ENCODE results near the gene ZDHHC9. TPM values are rescaled to one million over a fixed set of nuclear protein-coding genes. Genes with fewer than 3 reads are reported as not detected.

ZDHHC9 gene
- total RNA-seq, 1 experiment from 2014 or later = 17.1 TPM

DNA sequence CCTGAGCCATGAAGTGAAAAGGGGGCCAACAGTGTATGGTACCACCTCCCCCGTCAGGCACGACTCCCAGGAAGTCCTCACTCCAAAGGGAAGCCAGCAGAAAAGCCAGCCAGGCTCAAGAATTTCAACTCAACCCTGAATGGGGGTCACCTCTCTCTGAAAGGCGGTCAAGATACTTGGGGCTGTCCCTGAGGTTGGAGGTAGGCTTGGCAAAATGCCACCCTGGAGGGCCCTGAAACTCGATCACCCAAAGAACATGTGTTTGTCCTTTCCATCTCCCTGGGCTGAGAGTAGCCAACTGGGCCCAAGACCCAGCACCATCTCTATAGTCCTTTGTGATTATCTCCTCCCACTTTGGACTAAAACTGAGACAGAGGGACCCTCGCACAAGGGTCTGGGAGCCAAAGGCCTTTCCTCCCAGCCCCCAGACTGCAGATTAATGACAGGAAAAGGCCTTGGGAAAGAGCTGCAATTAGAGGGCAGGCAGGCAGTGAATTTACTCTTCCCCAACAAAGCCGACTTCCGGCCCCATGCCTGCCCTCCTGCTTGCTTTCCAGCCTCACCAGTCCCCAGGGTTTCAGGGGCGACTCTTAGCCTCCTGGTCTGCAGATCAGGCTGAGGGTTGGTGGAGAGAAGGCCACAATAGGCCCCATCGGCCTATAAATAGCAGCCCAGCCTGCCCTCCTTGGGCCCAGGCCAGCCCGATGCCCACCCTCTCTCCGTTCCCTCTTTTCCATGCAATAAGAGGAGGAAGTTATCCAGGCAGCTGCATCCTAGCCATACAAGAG, 58.3 kb downstream of the ZDHHC9 start:
- BruUV-seq (replicated peaks) = no TSS peak
- intact Hi-C loops (cut with micrococcal nuclease; ENCODE audit: unreplicated experiment) = no loop called here
- Histone ChIP-seq H3K27ac (ENCODE audit: low read depth, low read length, poor library complexity, severe bottlenecking) (no peak overlapping the region), H3K4me1 (ENCODE audit: insufficient read depth, low read length, poor library complexity, severe bottlenecking) (no peaks in the 10 kb centered on the region), H3K36me3 (ENCODE audit: insufficient read depth, low read length, poor library complexity, severe bottlenecking) (no peaks in the 10 kb centered on the region), H3K27me3 (replicated peaks; ENCODE audit: insufficient read depth, low read depth, low read length, poor library complexity) (no peaks in the 10 kb centered on the region), H3K9me3 (ENCODE audit: low read depth, low read length, poor library complexity, severe bottlenecking) (no peaks in the 10 kb centered on the region), H3K4me3 (ENCODE audit: low read depth, low read length, poor library complexity, severe bottlenecking) (no peak overlapping the region)
- CTCF ChIA-PET = no interaction called here
- no peak for DNase-seq (ENCODE audit: low spot score)
- POLR2A ChIA-PET (ENCODE audit: low non-redundant PET) = interaction anchor here (0.6 kb wide), 1 partner anchor 191 kb away, joined by 3 read pairs; no protein-coding TSS in a partner anchor
- TF ChIP-seq, protein P1, sequence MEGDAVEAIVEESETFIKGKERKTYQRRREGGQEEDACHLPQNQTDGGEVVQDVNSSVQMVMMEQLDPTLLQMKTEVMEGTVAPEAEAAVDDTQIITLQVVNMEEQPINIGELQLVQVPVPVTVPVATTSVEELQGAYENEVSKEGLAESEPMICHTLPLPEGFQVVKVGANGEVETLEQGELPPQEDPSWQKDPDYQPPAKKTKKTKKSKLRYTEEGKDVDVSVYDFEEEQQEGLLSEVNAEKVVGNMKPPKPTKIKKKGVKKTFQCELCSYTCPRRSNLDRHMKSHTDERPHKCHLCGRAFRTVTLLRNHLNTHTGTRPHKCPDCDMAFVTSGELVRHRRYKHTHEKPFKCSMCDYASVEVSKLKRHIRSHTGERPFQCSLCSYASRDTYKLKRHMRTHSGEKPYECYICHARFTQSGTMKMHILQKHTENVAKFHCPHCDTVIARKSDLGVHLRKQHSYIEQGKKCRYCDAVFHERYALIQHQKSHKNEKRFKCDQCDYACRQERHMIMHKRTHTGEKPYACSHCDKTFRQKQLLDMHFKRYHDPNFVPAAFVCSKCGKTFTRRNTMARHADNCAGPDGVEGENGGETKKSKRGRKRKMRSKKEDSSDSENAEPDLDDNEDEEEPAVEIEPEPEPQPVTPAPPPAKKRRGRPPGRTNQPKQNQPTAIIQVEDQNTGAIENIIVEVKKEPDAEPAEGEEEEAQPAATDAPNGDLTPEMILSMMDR (conservative IDR thresholded peaks at IDR 0.05; ENCODE audit: low read depth, low read length) = no peak
- TF ChIP-seq EZH2 (IDR thresholded peaks at IDR 0.05; ENCODE audit: borderline replicate concordance, low read depth, low read length, poor library complexity, severe bottlenecking) = no peak

DNA sequence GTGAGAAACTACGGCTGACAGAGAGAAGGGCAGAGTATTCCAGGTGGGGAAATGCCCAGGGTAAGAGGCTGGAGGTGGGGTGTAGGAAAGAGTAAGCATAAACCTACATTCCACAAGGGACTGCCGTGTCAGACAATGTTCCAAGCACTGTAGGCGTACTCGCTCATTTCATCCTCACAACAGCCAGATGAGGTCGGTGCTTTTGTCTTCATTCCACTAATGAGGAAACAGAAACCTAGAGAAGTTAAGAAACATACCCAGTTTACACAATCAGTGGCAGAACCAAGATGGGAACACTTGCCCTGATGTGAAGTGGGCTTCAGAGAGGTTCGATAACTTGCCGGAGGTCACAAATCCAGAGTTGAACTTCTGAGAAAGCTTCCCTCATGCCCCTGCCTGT, 59.3 kb downstream of the ZDHHC9 start:
- no TSS peak for BruUV-seq (replicated peaks)
- intact Hi-C loops (cut with micrococcal nuclease; ENCODE audit: unreplicated experiment) = no loop called here
- POLR2A ChIA-PET (ENCODE audit: low non-redundant PET) = interaction anchor here (0.6 kb wide), 1 partner anchor 192 kb away, joined by 3 read pairs; no protein-coding TSS in a partner anchor

DNA sequence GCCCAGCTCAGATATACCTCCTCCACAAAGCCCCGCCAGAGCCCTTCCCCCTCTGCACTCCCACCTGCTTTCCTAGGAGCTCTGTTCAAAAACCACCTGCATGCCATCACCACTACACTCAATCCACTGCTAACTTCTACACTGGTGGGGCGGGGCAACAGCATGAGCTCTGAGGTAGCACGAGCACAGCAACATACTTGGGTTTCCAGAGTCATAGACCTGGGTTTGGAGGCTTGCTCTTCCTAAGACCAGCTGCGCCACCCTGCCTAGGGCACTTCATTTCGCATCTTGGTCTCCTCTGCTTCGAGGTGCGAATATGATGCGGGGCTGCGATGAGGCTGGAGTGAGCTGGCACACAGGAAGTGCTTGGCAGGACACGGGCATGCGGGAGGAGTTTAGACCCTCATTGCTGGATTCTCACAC, 60.4 kb downstream of the ZDHHC9 start:
- DNase-seq (ENCODE audit: low spot score) = no peak
- Histone ChIP-seq H3K9me3 (ENCODE audit: low read depth, low read length, poor library complexity, severe bottlenecking) (no peaks in the 10 kb centered on the region), H3K4me3 (ENCODE audit: low read depth, low read length, poor library complexity, severe bottlenecking) (no peak overlapping the region), H3K27me3 (replicated peaks; ENCODE audit: insufficient read depth, low read depth, low read length, poor library complexity) (no peaks in the 10 kb centered on the region), H3K27ac (ENCODE audit: low read depth, low read length, poor library complexity, severe bottlenecking) (no peak overlapping the region), H3K36me3 (ENCODE audit: insufficient read depth, low read length, poor library complexity, severe bottlenecking) (no peaks in the 10 kb centered on the region), H3K4me1 (ENCODE audit: insufficient read depth, low read length, poor library complexity, severe bottlenecking) (no peaks in the 10 kb centered on the region)
- ChIA-PET CTCF (no interaction called here), POLR2A (ENCODE audit: low non-redundant PET) (no interaction called here)
- no TSS peak for BruUV-seq (replicated peaks)
- TF ChIP-seq EZH2 (IDR thresholded peaks at IDR 0.05; ENCODE audit: borderline replicate concordance, low read depth, low read length, poor library complexity, severe bottlenecking) = no peak
- TF ChIP-seq, protein P1 (conservative IDR thresholded peaks at IDR 0.05; ENCODE audit: low read depth, low read length) = no peak
- intact Hi-C loops (cut with micrococcal nuclease; ENCODE audit: unreplicated experiment) = no loop called here

More for the DNA sequence above, 59.3 kb downstream of the ZDHHC9 start:
- TF ChIP-seq, protein P1 (conservative IDR thresholded peaks at IDR 0.05; ENCODE audit: low read depth, low read length) = no peak
- no peak for TF ChIP-seq EZH2 (IDR thresholded peaks at IDR 0.05; ENCODE audit: borderline replicate concordance, low read depth, low read length, poor library complexity, severe bottlenecking)
- CTCF ChIA-PET = no interaction called here
- no peak for DNase-seq (ENCODE audit: low spot score)
- H3K27ac ChIP-seq (ENCODE audit: low read depth, low read length, poor library complexity, severe bottlenecking) = no peak overlapping the region
- H3K36me3 ChIP-seq (ENCODE audit: insufficient read depth, low read length, poor library complexity, severe bottlenecking) = no peaks in the 10 kb centered on the region
- no peak overlapping the region for H3K4me3 ChIP-seq (ENCODE audit: low read depth, low read length, poor library complexity, severe bottlenecking)
- no peaks in the 10 kb centered on the region for H3K9me3 ChIP-seq (ENCODE audit: low read depth, low read length, poor library complexity, severe bottlenecking)
- no peaks in the 10 kb centered on the region for H3K27me3 ChIP-seq (replicated peaks; ENCODE audit: insufficient read depth, low read depth, low read length, poor library complexity)
- H3K4me1 ChIP-seq (ENCODE audit: insufficient read depth, low read length, poor library complexity, severe bottlenecking) = no peaks in the 10 kb centered on the region
